HEK293 (cell line): ENCODE data around the gene C19orf12.

Source experiments
- SETDB1 ChIP-seq: IDR thresholded peaks from one replicate; pipeline ENCODE4 v1.6.1; 2017; ENCODE audit warnings: mild to moderate bottlenecking, low read length, moderate library complexity, mixed read lengths; ENCODE audit not compliant: insufficient read length
- SP3 ChIP-seq: fragments of 450-650 bp; formaldehyde crosslinking; IDR thresholded peaks from 2 replicates; pipeline ENCODE4 v1.5.1; 2016; ENCODE audit warnings: missing biosample characterization, missing genetic modification characterization
- ZBTB20 ChIP-seq: fragments of 450-650 bp; formaldehyde crosslinking; IDR thresholded peaks from 2 replicates; pipeline ENCODE4 v1.5.1; 2016; ENCODE audit warnings: missing biosample characterization, missing genetic modification characterization
- ZNF146 ChIP-seq: fragments of 450-650 bp; formaldehyde crosslinking; IDR thresholded peaks from 2 replicates; pipeline ENCODE4 v1.5.1; 2016; ENCODE audit warnings: missing biosample characterization, missing genetic modification characterization
- ZNF18 ChIP-seq: fragments of 450-650 bp; formaldehyde crosslinking; IDR thresholded peaks from 2 replicates; pipeline ENCODE4 v1.5.1; 2016; ENCODE audit warnings: missing biosample characterization, missing genetic modification characterization
- ZNF341 ChIP-seq: fragments of 450-650 bp; formaldehyde crosslinking; IDR thresholded peaks from 2 replicates; pipeline ENCODE4; 2016; ENCODE audit warnings: low read depth, missing biosample characterization, missing genetic modification characterization
- ZNF366 ChIP-seq: fragments of 450-650 bp; formaldehyde crosslinking; conservative IDR thresholded peaks from 2 replicates; pipeline ENCODE4 v1.5.1; 2016; ENCODE audit warnings: missing biosample characterization, missing genetic modification characterization
- ZNF426 ChIP-seq: fragments of 450-650 bp; formaldehyde crosslinking; IDR thresholded peaks from 2 replicates; pipeline ENCODE4 v1.5.1; 2017; ENCODE audit warnings: missing biosample characterization, missing genetic modification characterization, mild to moderate bottlenecking, inconsistent platforms, moderate library complexity
- ZNF544 ChIP-seq: fragments of 450-650 bp; formaldehyde crosslinking; IDR thresholded peaks from 2 replicates; pipeline ENCODE4 v1.5.0; 2017; ENCODE audit warnings: missing biosample characterization, missing genetic modification characterization
- ZNF560 ChIP-seq: fragments of 450-650 bp; formaldehyde crosslinking; IDR thresholded peaks from 2 replicates; pipeline ENCODE4 v1.5.1; 2017; ENCODE audit warnings: missing biosample characterization, missing genetic modification characterization, borderline replicate concordance
- ZNF610 ChIP-seq: fragments of 450-650 bp; formaldehyde crosslinking; IDR thresholded peaks from 2 replicates; pipeline ENCODE4 v1.5.1; 2016; ENCODE audit warnings: missing biosample characterization, missing genetic modification characterization, borderline replicate concordance
- ZNF654 ChIP-seq: fragments of 450-650 bp; formaldehyde crosslinking; IDR thresholded peaks from 2 replicates; pipeline ENCODE4 v1.5.1; 2016; ENCODE audit warnings: low read depth, missing biosample characterization, missing genetic modification characterization
- ZNF677 ChIP-seq: fragments of 450-650 bp; IDR thresholded peaks from 2 replicates; pipeline ENCODE4 v1.5.0; 2018; ENCODE audit warnings: missing biosample characterization, mild to moderate bottlenecking, missing genetic modification characterization, moderate library complexity
- ZNF701 ChIP-seq: fragments of 450-650 bp; formaldehyde crosslinking; IDR thresholded peaks from 2 replicates; pipeline ENCODE4 v1.5.1; 2016; ENCODE audit warnings: missing biosample characterization, missing genetic modification characterization
- ZNF792 ChIP-seq: fragments of 450-650 bp; formaldehyde crosslinking; IDR thresholded peaks from 2 replicates; pipeline ENCODE4 v1.5.1; 2016; ENCODE audit warnings: missing biosample characterization, missing genetic modification characterization
- ZSCAN30 ChIP-seq: fragments of 450-650 bp; IDR thresholded peaks from 2 replicates; pipeline ENCODE4 v1.5.1; 2018; ENCODE audit warnings: missing biosample characterization, mild to moderate bottlenecking, missing genetic modification characterization, moderate library complexity
- TF ChIP-seq, protein P1 (sequence below): fragments of 450-650 bp; formaldehyde crosslinking; IDR thresholded peaks from 2 replicates; pipeline ENCODE4 v1.5.1; 2016; ENCODE audit warnings: missing biosample characterization, missing genetic modification characterization, borderline replicate concordance
- TF ChIP-seq, protein P2 (sequence below): fragments of 450-650 bp; formaldehyde crosslinking; IDR thresholded peaks from 2 replicates; pipeline ENCODE4 v1.5.1; 2016; ENCODE audit warnings: missing biosample characterization, missing genetic modification characterization
- TF ChIP-seq, protein P3 (sequence below): fragments of 450-650 bp; formaldehyde crosslinking; IDR thresholded peaks from 2 replicates; pipeline ENCODE4 v1.5.1; 2017; ENCODE audit warnings: missing biosample characterization, missing genetic modification characterization
- TF ChIP-seq, protein P4 (sequence below): fragments of 450-650 bp; formaldehyde crosslinking; IDR thresholded peaks from 2 replicates; pipeline ENCODE4 v1.5.1; 2016; ENCODE audit warnings: missing biosample characterization, missing genetic modification characterization
- TF ChIP-seq, protein P5 (sequence below): fragments of 450-650 bp; formaldehyde crosslinking; IDR thresholded peaks from 2 replicates; pipeline ENCODE4 v1.5.1; 2017; ENCODE audit warnings: missing biosample characterization, missing genetic modification characterization

The C19orf12 gene

GRCh38 chr19:29714953-29715700, at the start of gene C19orf12 (continued):
- TF ChIP-seq, protein P1, sequence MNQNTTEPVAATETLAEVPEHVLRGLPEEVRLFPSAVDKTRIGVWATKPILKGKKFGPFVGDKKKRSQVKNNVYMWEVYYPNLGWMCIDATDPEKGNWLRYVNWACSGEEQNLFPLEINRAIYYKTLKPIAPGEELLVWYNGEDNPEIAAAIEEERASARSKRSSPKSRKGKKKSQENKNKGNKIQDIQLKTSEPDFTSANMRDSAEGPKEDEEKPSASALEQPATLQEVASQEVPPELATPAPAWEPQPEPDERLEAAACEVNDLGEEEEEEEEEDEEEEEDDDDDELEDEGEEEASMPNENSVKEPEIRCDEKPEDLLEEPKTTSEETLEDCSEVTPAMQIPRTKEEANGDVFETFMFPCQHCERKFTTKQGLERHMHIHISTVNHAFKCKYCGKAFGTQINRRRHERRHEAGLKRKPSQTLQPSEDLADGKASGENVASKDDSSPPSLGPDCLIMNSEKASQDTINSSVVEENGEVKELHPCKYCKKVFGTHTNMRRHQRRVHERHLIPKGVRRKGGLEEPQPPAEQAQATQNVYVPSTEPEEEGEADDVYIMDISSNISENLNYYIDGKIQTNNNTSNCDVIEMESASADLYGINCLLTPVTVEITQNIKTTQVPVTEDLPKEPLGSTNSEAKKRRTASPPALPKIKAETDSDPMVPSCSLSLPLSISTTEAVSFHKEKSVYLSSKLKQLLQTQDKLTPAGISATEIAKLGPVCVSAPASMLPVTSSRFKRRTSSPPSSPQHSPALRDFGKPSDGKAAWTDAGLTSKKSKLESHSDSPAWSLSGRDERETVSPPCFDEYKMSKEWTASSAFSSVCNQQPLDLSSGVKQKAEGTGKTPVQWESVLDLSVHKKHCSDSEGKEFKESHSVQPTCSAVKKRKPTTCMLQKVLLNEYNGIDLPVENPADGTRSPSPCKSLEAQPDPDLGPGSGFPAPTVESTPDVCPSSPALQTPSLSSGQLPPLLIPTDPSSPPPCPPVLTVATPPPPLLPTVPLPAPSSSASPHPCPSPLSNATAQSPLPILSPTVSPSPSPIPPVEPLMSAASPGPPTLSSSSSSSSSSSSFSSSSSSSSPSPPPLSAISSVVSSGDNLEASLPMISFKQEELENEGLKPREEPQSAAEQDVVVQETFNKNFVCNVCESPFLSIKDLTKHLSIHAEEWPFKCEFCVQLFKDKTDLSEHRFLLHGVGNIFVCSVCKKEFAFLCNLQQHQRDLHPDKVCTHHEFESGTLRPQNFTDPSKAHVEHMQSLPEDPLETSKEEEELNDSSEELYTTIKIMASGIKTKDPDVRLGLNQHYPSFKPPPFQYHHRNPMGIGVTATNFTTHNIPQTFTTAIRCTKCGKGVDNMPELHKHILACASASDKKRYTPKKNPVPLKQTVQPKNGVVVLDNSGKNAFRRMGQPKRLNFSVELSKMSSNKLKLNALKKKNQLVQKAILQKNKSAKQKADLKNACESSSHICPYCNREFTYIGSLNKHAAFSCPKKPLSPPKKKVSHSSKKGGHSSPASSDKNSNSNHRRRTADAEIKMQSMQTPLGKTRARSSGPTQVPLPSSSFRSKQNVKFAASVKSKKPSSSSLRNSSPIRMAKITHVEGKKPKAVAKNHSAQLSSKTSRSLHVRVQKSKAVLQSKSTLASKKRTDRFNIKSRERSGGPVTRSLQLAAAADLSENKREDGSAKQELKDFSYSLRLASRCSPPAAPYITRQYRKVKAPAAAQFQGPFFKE (tag by site-specific recombination): no peak
- TF ChIP-seq ZNF341 (tag by site-specific recombination): no peak
- no peak for TF ChIP-seq ZNF654 (tag by site-specific recombination)
- no peak for TF ChIP-seq ZNF792 (tag by site-specific recombination)
- TF ChIP-seq SETDB1: no peak
- TF ChIP-seq ZBTB20 (tag by site-specific recombination): peak; percentile 85
- peak; percentile 79 for TF ChIP-seq SP3 (tag by site-specific recombination)
- TF ChIP-seq ZNF677: peak; percentile 11; the same call in 1 of the 2 replicates
- peak; percentile 85 for TF ChIP-seq ZSCAN30 (tag by site-specific recombination)
- TF ChIP-seq ZNF18 (tag by site-specific recombination): no peak
- TF ChIP-seq, protein P2, sequence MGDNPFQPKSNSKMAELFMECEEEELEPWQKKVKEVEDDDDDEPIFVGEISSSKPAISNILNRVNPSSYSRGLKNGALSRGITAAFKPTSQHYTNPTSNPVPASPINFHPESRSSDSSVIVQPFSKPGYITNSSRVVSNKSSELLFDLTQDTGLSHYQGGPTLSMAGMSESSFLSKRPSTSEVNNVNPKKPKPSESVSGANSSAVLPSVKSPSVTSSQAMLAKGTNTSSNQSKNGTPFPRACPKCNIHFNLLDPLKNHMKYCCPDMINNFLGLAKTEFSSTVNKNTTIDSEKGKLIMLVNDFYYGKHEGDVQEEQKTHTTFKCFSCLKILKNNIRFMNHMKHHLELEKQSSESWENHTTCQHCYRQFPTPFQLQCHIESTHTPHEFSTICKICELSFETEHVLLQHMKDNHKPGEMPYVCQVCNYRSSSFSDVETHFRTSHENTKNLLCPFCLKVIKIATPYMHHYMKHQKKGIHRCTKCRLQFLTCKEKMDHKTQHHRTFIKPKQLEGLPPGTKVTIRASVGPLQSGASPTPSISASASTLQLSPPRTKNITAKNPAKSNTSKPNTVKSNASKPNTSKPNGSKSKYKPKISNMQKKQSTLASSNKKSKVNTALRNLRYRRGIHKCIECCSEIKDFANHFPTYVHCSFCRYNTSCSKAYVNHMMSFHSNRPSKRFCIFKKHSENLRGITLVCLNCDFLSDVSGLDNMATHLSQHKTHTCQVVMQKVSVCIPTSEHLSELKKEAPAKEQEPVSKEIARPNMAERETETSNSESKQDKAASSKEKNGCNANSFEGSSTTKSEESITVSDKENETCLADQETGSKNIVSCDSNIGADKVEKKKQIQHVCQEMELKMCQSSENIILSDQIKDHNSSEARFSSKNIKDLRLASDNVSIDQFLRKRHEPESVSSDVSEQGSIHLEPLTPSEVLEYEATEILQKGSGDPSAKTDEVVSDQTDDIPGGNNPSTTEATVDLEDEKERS (tag by site-specific recombination): no peak; the same call in 1 of the 2 replicates
- TF ChIP-seq ZNF701 (tag by site-specific recombination): no peak
- TF ChIP-seq, protein P3, sequence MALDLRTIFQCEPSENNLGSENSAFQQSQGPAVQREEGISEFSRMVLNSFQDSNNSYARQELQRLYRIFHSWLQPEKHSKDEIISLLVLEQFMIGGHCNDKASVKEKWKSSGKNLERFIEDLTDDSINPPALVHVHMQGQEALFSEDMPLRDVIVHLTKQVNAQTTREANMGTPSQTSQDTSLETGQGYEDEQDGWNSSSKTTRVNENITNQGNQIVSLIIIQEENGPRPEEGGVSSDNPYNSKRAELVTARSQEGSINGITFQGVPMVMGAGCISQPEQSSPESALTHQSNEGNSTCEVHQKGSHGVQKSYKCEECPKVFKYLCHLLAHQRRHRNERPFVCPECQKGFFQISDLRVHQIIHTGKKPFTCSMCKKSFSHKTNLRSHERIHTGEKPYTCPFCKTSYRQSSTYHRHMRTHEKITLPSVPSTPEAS (tag by site-specific recombination): no peak
- TF ChIP-seq ZNF544 (tag by site-specific recombination): no peak
- no peak for TF ChIP-seq ZNF610 (tag by site-specific recombination)
- TF ChIP-seq ZNF366 (tag by site-specific recombination): 0 out of 2 replicates have a peak, but pooled peaks have one; percentile 21
- peak; percentile 36; the same call in 1 of the 2 replicates for TF ChIP-seq ZNF146 (tag by site-specific recombination)
- TF ChIP-seq, protein P4, sequence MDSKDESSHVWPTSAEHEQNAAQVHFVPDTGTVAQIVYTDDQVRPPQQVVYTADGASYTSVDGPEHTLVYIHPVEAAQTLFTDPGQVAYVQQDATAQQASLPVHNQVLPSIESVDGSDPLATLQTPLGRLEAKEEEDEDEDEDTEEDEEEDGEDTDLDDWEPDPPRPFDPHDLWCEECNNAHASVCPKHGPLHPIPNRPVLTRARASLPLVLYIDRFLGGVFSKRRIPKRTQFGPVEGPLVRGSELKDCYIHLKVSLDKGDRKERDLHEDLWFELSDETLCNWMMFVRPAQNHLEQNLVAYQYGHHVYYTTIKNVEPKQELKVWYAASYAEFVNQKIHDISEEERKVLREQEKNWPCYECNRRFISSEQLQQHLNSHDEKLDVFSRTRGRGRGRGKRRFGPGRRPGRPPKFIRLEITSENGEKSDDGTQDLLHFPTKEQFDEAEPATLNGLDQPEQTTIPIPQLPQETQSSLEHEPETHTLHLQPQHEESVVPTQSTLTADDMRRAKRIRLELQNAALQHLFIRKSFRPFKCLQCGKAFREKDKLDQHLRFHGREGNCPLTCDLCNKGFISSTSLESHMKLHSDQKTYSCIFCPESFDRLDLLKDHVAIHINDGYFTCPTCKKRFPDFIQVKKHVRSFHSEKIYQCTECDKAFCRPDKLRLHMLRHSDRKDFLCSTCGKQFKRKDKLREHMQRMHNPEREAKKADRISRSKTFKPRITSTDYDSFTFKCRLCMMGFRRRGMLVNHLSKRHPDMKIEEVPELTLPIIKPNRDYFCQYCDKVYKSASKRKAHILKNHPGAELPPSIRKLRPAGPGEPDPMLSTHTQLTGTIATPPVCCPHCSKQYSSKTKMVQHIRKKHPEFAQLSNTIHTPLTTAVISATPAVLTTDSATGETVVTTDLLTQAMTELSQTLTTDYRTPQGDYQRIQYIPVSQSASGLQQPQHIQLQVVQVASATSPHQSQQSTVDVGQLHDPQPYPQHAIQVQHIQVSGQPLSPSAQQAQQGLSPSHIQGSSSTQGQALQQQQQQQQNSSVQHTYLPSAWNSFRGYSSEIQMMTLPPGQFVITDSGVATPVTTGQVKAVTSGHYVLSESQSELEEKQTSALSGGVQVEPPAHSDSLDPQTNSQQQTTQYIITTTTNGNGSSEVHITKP: no peak
- TF ChIP-seq, protein P5, sequence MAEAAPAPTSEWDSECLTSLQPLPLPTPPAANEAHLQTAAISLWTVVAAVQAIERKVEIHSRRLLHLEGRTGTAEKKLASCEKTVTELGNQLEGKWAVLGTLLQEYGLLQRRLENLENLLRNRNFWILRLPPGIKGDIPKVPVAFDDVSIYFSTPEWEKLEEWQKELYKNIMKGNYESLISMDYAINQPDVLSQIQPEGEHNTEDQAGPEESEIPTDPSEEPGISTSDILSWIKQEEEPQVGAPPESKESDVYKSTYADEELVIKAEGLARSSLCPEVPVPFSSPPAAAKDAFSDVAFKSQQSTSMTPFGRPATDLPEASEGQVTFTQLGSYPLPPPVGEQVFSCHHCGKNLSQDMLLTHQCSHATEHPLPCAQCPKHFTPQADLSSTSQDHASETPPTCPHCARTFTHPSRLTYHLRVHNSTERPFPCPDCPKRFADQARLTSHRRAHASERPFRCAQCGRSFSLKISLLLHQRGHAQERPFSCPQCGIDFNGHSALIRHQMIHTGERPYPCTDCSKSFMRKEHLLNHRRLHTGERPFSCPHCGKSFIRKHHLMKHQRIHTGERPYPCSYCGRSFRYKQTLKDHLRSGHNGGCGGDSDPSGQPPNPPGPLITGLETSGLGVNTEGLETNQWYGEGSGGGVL (tag by site-specific recombination): no peak
- TF ChIP-seq ZNF560: no peak
- no peak for TF ChIP-seq ZNF426 (tag by site-specific recombination)
